GM18873 (cell line): ENCODE measurements around the gene PRUNE2.
A peak's percentile ranks its signal among the peaks of the same experiment; 100 is the strongest.
"Not testable (repeated sequence)": the region's sequence is repeated elsewhere in the genome, so short reads cannot be mapped to it uniquely, and the experiment has no call there.

Experiments used
- ATAC-seq: cut with Tn5 transposase; IDR thresholded peaks from one replicate; pipeline ENCODE4 v1.9.1; 2021; ENCODE audit warnings: mild to moderate bottlenecking, moderate library complexity, moderate number of reproducible peaks; ENCODE audit not compliant: unreplicated experiment, low FRiP score

PRUNE2 gene

DNA sequence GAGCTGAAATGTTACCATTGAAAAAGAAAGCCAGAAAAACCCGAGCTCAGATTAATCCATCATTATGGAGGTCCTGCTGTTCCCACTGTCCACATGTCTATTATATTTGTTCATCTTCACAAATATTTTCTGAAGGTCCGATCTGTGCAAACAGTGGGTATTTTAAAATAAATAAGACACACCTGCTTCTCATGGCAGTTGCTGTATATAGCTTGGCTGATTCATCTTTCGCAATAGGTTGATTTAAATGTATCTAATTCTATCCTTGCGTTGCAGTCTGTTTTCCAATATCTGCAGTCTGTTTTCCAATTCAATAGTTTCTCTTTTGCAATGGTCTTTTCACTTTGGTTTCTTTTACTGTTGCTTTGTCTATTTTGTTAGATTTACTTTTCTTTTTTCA is 229.1 kb downstream of the PRUNE2 start:
- ATAC-seq: no peak

DNA sequence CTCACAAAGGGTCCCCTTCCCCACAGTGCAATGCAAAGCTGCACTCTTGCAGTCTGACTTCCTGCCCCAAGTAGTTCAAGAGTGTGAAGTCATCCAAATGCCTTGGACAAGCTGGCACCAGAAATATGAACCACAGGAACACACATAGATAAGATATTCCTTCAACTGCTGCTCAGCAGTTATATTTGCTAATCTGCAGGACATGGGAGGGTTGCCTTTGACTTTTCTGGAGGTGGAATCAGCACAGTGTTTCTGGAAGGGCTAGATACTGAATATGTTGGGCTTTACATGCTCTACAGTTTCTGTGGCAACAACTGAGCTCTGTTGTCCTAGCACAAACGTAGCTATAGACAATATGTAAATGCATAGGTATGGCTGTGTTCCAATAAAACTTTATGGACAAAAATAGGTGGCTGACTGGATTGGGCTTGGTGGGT is 238.4 kb downstream of the PRUNE2 start:
- ATAC-seq: no peak

DNA sequence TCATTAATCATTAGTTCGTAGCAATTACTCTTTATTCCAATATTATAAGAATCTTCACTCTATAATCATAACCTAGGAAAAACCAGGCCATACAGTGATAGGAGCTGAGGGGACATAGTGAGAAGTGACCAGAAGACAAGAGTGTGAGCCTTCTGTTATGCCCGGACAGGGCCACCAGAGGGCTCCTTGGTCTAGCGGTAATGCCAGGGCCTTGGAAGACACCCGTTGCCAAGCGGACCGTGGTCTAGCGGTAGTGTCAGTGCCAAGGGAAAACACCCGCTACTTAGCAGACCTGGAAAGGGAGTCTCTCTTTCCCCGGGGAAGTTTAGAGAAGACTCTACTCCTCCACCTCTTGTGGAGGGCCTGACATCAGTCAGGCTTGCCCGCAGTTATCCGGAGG is 239.9 kb downstream of the PRUNE2 start:
- ATAC-seq: not testable (repeated sequence)

DNA sequence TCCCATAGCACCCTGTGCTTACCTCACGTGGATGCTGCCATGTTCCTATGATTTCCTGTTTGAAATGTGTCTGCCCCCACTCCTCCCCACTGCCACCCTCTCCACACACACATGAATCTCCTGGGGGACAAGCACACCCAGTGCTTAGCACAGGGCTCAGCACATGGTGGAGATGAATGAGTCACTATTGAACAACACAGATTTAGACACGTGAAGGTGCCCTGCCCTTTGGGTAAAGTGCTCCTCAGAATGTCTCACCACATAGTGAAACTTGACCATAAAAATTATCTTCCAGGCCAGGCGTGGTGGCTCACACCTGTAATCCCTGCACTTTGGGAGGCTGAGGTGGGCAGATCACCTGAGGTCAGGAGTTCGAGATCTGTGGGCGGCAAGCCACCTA is 240.5 kb downstream of the PRUNE2 start:
- ATAC-seq: no peak

DNA sequence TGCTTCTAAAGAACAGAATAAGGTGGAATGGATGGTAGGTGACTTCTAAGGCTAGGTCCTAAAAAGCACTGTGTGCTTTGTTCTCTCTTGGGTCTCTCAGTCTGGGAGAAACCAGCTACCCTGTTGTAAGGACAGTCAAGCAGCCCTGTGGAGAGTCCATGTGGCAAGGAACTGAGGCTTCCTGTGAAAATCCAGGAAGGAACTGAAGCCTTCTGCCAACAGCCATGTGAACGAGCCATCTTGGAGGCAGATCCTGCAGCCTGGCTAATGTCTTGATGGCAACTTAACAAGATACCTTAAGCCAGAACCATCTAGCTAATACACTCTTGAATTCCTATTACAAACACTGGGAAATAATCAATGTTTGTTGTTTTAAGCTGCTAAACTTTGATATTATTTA is 241.8 kb downstream of the PRUNE2 start:
- no peak for ATAC-seq

DNA sequence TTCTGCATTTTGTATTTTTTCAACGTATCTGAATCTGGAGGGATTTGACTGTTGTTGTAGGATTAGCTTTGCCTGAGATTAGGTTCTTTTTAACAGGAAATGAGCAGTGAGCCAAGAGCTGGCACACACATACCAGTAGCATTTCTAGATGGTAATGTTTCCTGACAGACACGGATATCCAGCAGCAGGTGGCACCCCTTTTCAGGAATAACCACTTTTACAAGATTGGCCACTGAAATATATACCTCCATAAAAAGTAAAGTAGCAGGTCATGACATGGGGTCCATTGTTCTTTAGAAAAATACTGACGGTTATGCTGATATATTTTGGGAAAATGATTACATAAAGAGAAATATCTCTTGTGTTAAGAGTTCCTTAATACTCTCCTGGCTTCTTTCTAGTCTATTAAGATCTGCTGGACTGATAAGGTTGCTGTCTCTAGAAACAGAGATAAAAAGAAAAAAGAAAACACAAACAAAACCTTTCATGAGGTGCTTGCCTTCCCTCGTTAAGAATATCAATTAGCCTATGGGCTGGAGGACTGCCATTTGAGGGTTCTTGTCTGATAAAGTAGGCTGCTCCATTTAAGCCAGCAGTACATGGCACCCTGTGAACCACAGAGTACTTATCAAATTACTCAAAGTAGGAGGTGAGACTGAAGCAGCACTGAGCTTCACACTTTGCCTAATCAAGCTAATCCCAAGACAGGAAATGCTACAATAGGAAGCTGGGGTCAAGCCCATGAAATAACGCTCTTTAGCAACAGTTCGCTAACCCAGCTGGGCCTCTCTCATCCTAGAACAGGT is 243.2 kb downstream of the PRUNE2 start:
- no peak for ATAC-seq

DNA sequence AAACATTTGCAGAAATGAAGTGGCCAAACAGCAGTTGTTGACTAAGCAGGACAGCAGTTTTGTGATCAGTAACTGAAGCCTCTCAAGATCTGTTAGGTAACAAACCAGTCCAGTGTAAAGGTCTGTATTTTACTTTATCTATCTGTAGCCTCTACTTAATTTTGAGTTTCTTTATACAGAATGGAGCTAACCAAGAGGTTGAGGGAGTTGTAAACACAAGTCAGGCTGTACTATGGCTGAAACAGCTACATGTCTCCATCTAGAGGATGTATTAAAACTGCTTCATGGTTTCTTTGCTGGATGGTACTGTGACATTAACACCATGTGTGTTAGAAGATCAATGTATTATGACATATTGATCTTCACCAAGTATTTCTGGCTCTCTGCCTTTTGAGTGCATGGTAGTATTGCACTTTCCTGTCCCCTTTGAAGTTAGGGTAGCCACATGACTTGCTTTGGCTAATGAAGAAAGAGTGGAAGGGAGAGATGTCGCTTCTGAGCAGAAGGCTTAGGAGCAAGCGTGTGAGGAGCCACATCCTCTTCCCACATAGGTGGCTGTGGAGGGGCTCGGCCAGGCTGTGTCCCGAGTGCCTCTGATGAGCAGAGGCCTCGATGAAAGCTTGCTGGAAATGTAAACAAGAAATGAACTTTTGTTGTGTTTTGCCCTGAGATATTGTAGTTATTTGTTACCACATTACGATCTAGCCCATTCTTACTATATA is 247.2 kb downstream of the PRUNE2 start:
- ATAC-seq: no peak

DNA sequence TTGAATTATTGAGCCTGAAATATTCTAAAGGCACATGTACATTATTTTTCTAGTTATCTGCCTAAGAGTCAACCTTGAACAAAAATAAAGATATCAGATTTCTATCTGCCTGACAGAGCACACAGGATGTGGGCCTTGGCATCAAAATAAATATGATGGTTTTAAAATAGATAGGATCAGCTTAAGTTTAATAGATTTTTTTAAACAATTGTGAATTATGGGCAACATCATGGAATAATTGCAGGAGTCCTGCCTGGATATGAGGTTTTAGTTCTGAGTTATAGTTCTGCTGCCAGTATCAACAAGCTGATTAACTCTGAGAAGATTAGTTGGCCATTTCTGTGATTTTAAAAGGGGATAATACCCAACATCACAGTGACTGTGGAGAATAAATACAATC is 248.6 kb downstream of the PRUNE2 start:
- no peak for ATAC-seq

DNA sequence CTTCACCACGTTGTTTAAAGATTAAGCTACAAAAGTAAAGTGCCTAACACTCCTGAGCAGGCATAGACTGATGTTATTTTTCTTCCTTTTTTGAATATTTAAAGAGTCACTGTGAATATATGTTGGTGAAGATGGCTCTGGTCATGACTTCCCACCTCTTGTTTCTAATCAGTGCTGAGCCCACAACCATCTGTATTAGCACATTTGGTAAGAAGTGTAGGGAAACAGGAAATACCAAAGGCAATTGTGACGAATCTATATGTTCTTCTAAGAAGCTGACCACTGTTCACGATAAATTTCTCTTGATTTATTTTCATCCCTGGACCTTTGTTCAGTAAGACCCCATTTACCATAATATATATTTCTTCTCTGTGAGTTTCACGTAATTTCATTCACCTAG is 249.9 kb downstream of the PRUNE2 start:
- ATAC-seq: no peak

DNA sequence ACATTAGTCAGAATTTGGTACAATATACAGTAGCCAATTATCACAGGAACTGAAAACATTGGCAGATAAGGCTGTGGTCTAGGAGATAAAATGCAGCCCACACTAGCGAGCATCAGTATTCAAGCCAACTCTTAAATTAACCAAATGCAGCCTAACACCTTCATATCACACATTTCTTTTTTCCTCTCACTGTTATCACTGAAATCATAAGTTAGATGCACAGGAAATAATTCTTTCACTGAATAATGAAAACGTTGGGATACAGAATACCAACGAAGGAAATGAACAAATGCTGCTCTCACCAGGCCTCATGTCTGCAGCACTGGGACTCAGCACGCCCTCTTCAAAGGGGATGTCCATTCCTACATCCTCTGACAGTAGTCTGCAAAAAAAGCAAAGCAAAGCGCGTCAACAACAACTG is 250.8 kb downstream of the PRUNE2 start:
- no peak for ATAC-seq

DNA sequence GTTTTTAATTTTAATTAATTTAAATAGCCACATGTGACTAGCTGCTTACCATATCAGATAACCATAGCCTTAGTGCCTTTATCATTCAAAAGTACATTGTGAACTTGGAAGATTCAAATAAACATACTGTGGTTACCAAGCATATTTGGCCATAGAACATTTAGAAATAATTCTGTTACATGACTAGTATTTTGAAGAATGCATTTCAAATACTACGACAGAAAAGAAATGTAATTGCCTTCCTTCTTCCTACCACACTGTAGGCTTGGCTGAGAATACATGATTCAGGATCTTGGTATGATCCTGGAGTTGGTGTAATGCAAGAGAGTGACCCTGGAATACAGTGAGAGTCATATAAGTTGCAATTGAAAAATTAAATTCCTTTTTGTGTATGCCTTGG is 251.3 kb downstream of the PRUNE2 start:
- no peak for ATAC-seq

DNA sequence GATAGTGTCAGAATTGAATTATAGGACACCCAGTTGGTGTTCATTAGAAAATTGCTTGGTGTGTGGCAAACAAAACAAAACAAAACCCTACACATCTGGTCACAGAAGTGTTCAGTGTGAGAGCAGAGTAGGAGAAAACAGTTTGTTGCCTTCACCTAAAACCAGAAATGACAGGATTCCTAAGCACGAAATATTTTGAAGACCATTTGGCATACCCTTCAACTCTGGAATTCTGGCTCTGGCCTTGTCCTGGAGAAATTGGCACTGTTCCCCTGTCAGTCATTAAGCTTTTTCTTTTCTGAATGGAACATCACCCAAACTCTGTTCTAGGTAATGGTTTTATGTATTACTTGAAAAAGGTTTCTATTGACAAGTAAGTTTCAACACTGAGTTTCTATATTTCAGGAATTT is 251.9 kb downstream of the PRUNE2 start:
- no peak for ATAC-seq

DNA sequence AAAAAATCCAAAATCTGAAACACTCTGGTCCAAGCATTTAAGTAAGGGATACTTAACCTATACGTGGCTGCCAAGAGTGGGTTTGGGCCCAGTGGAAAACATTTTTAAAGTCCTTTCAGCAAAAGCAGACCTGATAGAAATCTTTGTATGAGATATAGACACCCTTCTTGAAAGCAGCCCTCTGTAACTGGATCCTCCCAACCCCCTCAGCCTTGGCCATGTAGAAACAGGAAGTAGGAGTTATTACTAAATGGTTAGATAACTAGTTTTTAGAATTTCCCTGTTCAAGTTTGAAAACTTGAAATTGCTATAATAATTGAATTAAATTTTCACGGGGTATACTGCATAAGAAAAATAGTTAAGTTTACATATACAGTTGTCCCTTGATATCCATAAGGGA is 253.0 kb downstream of the PRUNE2 start:
- ATAC-seq: no peak

DNA sequence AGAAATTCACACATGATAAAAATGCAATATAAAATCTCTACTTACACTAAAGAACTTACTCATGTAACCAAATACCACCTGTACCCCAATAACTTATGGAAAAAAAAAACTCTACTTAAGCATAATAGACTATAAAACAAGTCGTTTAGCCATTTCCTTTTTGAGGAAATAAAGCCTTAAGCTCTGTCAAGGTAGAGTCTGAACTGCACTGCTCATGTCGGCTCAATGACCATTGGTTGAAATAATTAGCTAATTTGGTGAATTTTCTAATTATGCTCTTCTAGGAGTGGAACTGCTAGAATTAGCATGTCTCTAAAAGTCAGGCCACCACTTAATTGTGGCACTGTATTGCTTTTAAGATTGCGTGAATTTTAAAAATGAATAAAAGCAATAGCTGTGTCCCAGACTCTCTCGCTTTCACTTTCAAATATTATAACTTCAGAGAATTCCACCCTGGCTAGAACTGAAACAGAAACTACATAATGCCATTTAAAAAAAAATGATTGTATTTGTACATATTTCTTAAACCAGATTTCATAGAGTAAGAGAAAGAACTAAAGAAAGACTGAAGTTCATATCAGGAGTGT is 254.7 kb downstream of the PRUNE2 start:
- no peak for ATAC-seq

DNA sequence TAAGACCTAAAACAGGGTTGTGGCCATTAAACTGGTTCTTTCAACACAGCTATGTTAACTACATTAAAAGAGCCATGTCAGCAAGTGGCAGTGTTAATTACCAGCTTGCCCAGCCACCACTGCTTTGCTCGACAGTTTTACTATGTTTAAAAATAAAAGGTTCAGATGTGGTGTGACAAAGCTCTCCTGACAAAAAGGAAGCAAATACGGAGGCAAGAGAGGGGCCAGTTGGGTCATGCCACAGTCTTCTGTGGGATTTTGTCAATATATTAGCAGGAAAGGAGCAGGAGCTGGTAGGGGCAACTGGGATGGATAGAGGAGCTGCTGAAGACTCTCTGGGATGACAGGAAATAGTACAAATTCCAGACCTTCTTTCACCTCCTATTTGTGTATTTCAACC is 255.2 kb downstream of the PRUNE2 start:
- ATAC-seq: no peak

DNA sequence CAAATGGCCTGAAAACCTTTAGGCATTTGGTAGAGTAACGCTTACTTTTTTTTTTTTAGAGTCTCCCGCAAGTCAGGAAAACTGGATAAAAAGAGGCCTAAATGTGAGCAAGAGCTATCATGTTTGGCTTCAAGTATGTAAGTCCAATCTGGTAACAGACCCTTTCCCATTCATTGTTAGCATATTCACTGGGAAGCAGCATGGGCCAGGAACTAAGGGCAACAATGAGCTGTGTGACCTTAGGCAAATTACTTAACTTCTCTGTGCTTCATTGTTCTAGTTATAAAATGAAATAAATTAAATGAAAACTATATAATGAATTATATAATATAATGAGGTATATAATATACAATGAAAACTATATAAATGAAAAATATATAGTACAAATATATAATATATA is 256.0 kb downstream of the PRUNE2 start:
- no peak for ATAC-seq

DNA sequence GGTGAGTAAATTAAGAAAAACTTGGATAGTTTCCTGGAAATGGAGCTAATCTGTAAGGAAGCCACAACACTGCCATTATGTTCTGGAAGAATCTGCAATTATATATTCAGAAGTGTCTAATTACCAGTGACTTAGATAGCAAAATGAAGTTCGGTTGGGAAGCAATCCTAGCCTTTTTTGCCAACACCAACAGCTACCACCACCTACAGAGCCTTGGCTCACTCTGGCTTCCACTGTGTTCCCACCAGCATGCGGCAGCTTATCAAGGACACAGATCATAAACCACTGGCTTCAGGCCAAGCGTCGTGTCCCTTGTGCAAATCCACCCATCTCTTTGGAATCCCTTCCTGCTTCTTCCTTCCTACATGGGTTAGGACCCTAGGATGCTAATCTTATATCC is 259.7 kb downstream of the PRUNE2 start:
- ATAC-seq: no peak

DNA sequence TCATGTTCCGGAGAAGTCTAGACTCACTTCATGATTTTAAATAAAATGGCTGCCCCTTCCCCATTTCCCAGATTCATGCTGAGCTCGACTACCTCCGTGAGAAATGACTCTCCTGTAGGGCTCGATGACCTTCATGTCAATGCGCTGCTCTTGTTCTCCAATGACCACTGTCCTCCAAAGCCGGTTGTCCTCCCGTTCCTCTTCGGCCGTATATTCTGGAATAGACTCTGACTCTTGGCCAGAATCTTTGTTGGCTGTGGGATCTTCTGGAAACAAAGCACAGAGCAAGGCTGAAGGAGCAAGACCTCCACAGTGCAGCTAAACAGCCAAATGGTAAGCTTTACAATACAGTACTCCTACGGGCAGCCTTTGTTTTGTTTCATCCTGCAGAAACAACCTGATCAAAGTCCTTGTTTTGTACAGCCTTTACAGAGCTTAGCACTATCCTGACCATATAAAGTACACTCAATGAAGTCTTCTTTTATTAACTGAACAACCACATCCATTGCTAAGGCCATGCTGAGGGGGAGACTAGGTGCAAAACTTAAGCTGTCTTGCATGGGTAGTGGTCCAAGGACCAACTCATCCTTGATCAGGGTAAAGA is 261.2 kb downstream of the PRUNE2 start:
- no peak for ATAC-seq

DNA sequence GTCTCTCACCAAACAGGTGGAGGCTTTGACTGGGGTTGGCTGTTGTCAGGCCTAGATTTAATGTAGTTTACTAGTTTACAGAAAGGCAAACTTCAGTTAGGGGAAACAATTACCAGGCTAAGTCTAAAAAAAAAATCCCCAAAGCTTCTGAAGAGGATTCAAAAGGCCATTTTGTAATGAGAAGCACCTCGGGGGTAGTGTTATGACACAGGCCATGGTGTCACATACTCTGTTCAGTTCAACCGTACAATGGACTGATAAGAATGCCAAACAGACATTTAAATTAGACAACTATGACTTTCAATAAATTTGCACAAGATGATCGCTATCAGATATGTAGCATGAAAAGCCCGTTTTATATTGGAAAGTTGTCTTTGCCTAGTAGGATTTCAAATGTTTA is 261.7 kb downstream of the PRUNE2 start:
- ATAC-seq: peak; percentile 20

DNA sequence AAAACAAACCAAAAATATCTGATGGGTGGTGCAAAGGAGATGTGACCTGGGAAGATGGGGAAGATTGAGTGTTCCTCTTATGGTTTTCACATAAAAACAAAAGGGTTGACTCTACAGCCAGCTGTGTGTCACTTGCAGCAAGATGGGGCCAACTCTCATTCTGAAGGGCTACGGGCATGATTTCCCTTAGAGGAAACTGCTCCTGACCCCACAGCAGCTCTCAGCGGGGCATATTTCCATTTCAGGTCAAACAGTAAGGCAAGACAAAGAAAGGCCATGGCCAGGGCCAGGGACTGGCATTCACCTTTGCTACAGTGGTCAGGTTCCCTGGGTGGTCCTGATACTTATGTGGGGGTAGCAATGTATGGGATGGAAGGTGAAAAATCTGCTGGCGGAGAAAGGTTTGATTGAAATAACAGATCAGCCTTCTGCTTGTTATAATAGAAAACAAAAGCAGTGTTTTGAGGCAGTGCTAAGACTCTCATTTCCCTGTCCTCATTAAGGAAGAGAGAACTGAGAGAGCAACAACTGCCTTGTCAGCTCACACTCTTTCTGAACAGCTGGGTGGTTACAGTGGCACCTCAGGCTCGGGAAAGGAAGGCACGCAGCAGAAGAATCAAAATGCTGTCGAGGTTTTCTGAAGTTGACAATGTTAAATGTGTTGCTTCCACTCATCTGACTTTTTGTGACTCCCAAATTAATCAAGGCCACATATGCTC is 262.4 kb downstream of the PRUNE2 start:
- peak; percentile 79 for ATAC-seq
